Medulla oblongata (tissue), 1 donor: ENCODE data around the gene TRAM2.

ENCODE experiments used
- DNase-seq: peaks from one replicate; pipeline ENCODE4 v3.0.0-alpha.2; 2015; ENCODE audit errors: extremely low spot score

The TRAM2 gene

GRCh38 chr6:52546192-52546591 lies 30.7 kb downstream of the TRAM2 start:
- no peak for DNase-seq

GRCh38 chr6:52545406-52546119 lies 31.3 kb downstream of the TRAM2 start:
- DNase-seq = no peak

- no peak for DNase-seq
Observed at GRCh38 chr6:52544602-52545405, 32.1 kb downstream of the TRAM2 start.

- no peak for DNase-seq
Observed at GRCh38 chr6:52543729-52544601, 32.9 kb downstream of the TRAM2 start.

GRCh38 chr6:52543262-52543661 lies 33.6 kb downstream of the TRAM2 start:
- DNase-seq = no peak

DNA sequence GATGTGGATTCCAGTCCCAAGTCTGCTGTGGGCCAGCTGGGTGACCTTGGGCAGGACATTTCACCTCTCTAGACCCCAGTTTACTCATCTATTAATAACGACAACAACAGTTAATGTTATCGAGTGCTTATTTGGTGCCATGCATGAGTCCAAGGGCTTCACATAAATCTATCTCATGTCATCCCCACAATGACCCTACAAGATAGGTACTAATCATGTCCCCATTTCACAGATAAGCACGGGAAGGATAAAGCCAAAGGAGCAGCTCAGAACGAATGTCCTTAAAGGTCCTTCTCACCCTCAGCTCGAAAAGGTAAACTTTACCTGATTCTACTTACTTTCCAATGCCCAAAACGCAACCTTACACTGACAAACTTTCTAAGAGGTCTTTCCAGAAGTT lies 35.7 kb downstream of the TRAM2 start:
- no peak for DNase-seq

- no peak for DNase-seq
Observed at GRCh38 chr6:52540286-52540902, 36.5 kb downstream of the TRAM2 start.

DNA sequence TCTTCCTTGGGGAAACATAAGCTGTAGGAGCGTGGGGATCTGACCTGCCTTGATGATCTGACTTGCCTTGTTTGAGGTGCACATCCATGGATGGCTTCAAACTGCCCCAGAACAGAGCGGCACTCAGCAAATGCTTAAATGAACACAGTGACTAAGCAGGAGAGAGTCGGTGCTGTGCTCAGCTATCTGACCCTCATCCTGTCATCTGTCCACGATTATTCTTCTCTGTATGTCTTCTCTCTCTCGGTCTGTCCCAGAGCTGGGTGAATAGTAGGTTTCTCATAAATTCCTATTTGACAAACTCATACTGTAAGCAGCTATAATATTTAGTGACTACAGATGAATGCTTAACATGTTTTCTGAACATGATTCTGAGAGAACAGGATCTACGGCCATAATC lies 37.3 kb downstream of the TRAM2 start:
- no peak for DNase-seq

DNA sequence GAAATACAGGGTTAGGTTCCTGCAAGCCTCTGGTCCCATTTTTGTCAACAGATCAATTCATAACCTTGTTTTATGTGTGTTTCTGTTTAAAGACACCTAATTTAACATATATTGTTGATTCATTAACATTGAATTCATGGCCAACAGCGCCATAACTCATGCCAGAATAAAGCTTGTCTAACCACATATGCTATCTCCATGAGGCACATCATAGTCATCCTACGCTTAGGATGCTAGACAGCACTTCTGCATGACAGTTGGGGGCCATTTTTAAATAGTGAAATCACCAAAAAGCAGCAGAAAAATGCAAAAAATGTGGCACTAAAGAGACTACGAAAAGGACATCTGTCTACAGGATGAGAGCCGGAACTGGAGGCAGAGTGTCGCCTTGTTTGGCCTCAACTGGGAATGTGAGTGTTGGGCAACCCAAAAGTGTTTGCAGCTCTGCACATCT lies 37.9 kb downstream of the TRAM2 start:
- no peak for DNase-seq

GRCh38 chr6:52538252-52538900 lies 38.5 kb downstream of the TRAM2 start:
- DNase-seq = no peak

DNA sequence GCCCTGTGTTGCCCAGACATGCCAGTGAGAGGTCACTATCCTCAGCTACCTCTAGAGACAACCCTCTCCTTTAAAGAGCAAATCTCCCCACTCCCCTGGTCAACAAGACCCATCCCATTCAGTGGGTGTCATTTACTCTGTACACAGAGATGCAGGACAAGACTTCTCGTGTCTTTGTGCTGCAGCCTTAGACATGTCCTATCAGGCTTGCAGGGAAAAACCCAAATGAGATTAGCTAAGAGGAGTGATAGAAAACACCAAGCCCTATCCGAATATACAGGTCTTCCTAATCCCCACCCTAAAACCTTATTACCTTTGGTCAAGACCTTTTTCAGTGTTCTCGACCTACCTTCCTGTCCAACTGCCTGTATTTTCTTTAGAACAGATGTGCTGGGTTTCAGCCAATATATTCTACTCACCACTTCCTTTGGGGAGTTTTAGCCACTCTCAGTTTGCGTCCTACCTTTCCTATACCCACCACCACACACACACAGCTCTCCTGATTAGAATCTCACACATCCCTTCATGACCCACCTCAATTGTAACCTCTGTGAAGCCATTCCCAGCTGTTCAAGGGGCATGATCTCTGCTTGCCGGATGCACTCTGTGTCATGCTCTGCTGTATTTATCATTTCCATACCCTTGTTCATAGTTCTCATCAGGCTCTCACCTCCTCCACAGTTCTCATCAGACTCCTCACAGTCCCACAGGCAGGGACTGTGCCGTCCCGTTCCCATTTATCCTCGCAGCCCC lies 39.7 kb downstream of the TRAM2 start:
- DNase-seq = no peak

- DNase-seq = no peak
Observed at GRCh38 chr6:52536424-52536916, 40.4 kb downstream of the TRAM2 start.

- DNase-seq = no peak
Observed at GRCh38 chr6:52535711-52536423, 41.0 kb downstream of the TRAM2 start.

DNA sequence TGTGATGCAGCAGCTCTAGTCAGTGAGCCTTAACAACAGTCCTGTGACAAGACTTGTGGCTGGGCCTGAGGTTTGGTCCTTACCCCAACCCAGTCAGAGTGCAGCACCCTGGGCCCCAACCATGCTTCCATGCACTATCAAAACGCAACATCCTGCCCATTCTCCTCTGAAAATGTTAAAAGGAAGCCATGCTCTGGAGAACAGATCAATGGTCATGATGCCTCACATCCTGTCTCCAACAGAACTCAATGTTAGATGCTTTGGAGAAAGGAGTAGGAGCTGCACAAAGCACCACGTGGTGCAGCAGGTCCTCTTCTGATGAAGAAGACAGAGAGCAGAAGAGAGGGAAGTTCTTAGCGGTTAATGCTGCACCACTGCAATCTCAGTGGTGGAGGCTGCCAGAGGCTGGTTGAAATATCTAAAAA lies 41.9 kb downstream of the TRAM2 start:
- no peak for DNase-seq

DNA sequence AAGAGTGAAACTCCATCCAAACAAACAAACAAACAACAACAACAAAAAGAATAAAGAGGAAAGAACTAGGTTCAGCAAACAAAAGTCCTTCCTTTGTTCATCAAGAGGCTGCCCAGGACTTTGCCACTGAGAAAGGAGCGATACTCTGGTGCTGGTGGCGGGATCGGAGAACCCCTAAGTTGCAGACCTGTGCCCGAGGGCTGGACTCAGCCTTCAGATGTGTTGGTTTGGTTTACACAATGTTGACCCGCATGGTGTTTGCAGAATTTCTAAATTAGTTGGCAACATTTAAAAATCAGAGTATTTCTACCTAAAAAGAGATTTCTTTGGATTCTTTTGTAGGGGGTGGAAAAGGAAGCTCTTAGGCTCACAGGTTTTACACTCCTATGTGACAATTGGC lies 42.5 kb downstream of the TRAM2 start:
- DNase-seq = no peak

- DNase-seq = no peak
Observed at GRCh38 chr6:52533491-52533890, 43.4 kb downstream of the TRAM2 start.

DNA sequence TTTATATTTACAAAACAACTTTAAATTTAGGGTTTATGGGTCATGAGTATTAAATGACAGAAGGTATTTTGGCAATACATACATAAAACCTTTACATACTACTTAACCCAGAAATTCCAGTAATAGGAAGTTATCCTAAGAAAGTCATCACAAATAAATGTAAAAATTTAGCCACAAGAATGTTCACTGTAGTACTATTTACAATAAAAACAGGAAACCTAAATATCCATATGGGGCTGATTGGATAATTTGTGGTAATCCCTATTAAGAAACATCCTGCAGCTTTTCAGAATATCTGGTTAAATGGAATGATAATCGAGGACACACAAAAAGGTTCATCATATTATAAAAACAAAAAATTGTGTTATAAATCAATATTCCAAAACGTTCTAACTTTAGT lies 44.4 kb downstream of the TRAM2 start:
- DNase-seq = no peak

DNA sequence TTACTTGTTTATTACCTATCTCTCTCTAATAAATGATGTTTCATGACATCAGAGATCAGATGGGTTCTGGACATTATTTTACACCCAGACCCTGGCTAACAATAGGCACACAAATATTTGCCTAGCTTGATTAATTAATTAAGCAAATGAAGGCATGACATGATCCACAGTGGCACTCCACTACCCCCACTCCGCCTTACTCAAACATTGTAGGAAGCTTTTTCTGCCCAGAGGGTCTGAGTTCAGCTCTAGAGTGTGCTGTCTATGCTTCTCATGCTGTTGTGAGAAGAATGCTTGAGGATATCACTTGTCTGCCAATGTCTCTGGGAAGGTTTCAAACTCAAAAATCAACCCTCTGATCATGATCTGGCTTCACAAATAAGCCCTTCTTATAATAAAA lies 45.0 kb downstream of the TRAM2 start:
- no peak for DNase-seq

DNA sequence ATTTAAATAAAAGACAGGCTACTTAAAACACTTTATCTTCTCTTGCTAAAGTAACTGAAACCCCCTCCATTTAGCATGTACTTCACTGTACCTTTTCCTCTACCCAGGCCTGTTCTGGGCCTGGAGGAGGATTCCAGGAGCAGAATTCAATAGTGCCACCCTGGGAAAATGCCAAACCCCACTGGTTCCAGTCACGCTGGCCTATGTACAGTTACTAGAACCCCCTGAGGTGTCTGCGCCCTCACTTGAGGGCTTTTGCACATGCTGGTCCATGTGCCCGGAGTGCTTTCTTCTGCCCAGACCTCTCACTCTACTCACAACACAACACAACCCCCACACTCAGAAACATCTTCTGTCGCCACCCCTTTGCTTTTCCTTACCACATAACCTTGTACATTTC lies 45.5 kb downstream of the TRAM2 start:
- DNase-seq = no peak

DNA sequence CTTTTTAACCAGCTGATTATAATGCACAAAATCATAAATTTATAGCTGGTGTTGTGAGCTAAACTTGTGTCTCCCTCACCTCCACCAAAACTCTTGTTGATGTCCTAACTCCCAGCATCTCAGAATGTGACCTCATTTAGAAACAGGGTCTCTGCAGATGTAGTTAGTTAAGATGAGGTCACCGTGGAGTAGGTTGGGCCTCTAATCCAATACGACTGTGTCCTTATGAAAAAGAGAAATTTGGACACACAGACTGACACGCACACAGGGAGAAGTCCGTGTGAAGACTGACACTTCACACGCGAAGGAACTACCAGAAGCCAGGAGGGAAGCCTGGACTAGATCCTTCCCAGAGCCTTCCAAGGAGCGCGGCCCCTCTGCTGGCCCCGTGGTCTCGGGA lies 46.5 kb downstream of the TRAM2 start:
- no peak for DNase-seq
